Gastrocnemius medialis (tissue), 4 donors: ENCODE measurements around the gene GUCY2D. TPM values are rescaled to one million over a fixed set of nuclear protein-coding genes. Genes with fewer than 3 reads are reported as not detected.
A peak's percentile ranks its signal among the peaks of the same experiment; 100 is the strongest.
"Not testable (repeated sequence)": the region's sequence is repeated elsewhere in the genome, so short reads cannot be mapped to it uniquely, and the experiment has no call there.

ENCODE experiments used
- ATAC-seq, 2 donors: fragments of 150-250 bp; one replicate each; pipeline ENCODE4 v1.9.1; 2016
- DNase-seq, 2 donors: peaks; one replicate each; pipeline ENCODE4 v3.0.0-alpha.2; 2019
- H3K27ac ChIP-seq, 4 donors: fragments of 200-600 bp; sonication (generic); 1 replicate in 1 of 4; 2 replicates in 3 of 4; pipeline ENCODE4 v1.5.1; 2016 to 2018; ENCODE audit warnings: mild to moderate bottlenecking in 2 of 4, moderate library complexity in 1 of 4
- H3K27me3 ChIP-seq, 3 donors: fragments of 200-600 bp; sonication (generic) in 2 of 3; 1 replicate in 1 of 3; 2 replicates in 2 of 3; pipeline versions ENCODE4 v1.5.1 to v1.6.0; 2016 to 2019; ENCODE audit warnings: mild to moderate bottlenecking in 1 of 3, moderate library complexity in 1 of 3
- H3K36me3 ChIP-seq, 2 donors: fragments of 200-600 bp; sonication (generic) in 1 of 2; one replicate each; pipeline ENCODE4 v1.5.1; 2017 to 2018
- H3K4me1 ChIP-seq, 2 donors: fragments of 200-600 bp; sonication (generic) in 1 of 2; one replicate each; pipeline ENCODE4 v1.5.1; 2016 to 2017; ENCODE audit warnings: mild to moderate bottlenecking in 2 of 2
- H3K4me3 ChIP-seq, 4 donors: fragments of 200-600 bp; sonication (generic) in 3 of 4; 1 replicate in 1 of 4; 2 replicates in 3 of 4; pipeline ENCODE4 v1.5.1; 2016 to 2019; ENCODE audit warnings: mild to moderate bottlenecking in 2 of 4
- H3K9me3 ChIP-seq, 3 donors: fragments of 200-600 bp; sonication (generic) in 2 of 3; 1 replicate in 1 of 3; 2 replicates in 2 of 3; pipeline ENCODE4 v1.5.1; 2016 to 2019
- POLR2A ChIP-seq, 2 donors: fragments of 450-650 bp; IDR thresholded peaks; one replicate each; pipeline ENCODE4 v1.6.1; 2017; ENCODE audit warnings: antibody characterized with exemption in 2 of 2, mild to moderate bottlenecking in 2 of 2, moderate library complexity in 2 of 2
- in situ Hi-C, 4 donors: fragments of 200-750 bp; cut with MboI; loops; one replicate each; pipeline versions ENCODE4 v1.15.0 to v1.8.0; 2017; ENCODE audit warnings: low sequenced_read_pairs in 4 of 4
- intact Hi-C: fragments of 100-400 bp; cut with DNase I; formaldehyde crosslinking; loops from one replicate; pipeline ENCODE4 v1.15.1; 2023; ENCODE audit warnings: low total_unique reads
- total RNA-seq, 4 donors: library from RNA; depleted of rRNA; stranded (reverse); fragments of >200 nt; gene quantifications; one replicate each; pipeline versions ENCODE4 v1.1.0 to v1.2.3, GENCODE V29; 2016
- TF ChIP-seq, protein P1 (sequence below), 5 experiments: fragments of 450-650 bp in 3 of 5; fragments of 200-600 bp in 2 of 5; sonication (generic) in 2 of 5; IDR thresholded peaks in 4 of 5; conservative IDR thresholded peaks in 1 of 5; 1 replicate in 4 of 5; 2 replicates in 1 of 5; pipeline ENCODE4 v1.5.1; 2016 to 2019; ENCODE audit warnings: antibody characterized with exemption in 5 of 5, mild to moderate bottlenecking in 3 of 5, moderate library complexity in 3 of 5

The GUCY2D gene
- total RNA-seq, 4 donors from 2014 or later: not detected

DNA sequence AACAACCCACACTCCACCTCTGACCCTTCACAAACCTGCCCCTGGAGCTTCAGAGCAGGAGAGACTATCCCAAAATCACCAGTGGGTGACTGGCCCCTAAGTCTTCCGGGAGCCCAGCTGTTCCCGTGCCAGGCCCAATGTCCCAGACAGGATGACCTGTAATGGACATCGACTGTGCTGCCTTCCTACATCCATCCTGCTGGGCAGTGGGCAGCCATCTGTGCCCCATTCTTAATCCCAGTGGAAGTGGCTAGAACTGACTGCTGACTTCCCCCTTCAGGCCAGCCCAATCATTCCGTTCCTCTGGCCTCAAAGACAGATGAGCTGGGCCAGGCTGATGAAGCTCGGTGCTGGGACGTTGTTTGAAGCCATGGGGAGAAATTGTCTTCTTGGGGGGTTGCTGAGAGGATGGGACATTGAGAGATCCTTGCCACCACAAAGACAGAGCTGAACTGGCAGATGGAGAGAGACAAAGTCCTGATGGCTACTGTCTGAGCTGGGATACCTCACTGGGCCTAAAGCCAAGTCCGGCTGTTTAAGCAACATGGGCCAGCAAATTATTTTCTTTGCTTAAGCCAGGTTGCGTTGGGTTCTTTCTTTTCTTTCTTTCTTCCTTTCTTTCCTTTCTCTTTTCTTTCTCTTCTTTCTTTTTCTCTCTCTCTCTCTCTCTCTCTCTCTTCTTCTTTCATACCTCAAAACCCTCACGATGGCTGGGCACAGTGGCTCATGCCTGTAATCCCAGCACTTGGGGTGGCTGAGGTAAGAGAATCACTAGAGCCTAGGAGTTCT, 18.6 kb downstream of the GUCY2D start:
- no peak for TF ChIP-seq POLR2A (IDR thresholded peaks at IDR 0.05)
- TF ChIP-seq, protein P1, sequence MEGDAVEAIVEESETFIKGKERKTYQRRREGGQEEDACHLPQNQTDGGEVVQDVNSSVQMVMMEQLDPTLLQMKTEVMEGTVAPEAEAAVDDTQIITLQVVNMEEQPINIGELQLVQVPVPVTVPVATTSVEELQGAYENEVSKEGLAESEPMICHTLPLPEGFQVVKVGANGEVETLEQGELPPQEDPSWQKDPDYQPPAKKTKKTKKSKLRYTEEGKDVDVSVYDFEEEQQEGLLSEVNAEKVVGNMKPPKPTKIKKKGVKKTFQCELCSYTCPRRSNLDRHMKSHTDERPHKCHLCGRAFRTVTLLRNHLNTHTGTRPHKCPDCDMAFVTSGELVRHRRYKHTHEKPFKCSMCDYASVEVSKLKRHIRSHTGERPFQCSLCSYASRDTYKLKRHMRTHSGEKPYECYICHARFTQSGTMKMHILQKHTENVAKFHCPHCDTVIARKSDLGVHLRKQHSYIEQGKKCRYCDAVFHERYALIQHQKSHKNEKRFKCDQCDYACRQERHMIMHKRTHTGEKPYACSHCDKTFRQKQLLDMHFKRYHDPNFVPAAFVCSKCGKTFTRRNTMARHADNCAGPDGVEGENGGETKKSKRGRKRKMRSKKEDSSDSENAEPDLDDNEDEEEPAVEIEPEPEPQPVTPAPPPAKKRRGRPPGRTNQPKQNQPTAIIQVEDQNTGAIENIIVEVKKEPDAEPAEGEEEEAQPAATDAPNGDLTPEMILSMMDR (IDR thresholded peaks at IDR 0.05 in 4 of 5, conservative IDR thresholded peaks at IDR 0.05 in 1 of 5): no peak
- in situ Hi-C loops: no loop called here
- H3K27ac ChIP-seq: no peak overlapping the region
- H3K4me1 ChIP-seq: peaks cover 5 to 7% of the 10 kb centered on the region in 2 donors
- DNase-seq (no peak), ATAC-seq (no peak)
- H3K27me3 ChIP-seq: peaks cover 5 to 12% (median 10%) of the 10 kb centered on the region in 3 donors
- no peaks in the 10 kb centered on the region for H3K36me3 ChIP-seq
- intact Hi-C loops: no loop called here
- no peaks in the 10 kb centered on the region for H3K9me3 ChIP-seq
- H3K4me3 ChIP-seq: no peak overlapping the region

DNA sequence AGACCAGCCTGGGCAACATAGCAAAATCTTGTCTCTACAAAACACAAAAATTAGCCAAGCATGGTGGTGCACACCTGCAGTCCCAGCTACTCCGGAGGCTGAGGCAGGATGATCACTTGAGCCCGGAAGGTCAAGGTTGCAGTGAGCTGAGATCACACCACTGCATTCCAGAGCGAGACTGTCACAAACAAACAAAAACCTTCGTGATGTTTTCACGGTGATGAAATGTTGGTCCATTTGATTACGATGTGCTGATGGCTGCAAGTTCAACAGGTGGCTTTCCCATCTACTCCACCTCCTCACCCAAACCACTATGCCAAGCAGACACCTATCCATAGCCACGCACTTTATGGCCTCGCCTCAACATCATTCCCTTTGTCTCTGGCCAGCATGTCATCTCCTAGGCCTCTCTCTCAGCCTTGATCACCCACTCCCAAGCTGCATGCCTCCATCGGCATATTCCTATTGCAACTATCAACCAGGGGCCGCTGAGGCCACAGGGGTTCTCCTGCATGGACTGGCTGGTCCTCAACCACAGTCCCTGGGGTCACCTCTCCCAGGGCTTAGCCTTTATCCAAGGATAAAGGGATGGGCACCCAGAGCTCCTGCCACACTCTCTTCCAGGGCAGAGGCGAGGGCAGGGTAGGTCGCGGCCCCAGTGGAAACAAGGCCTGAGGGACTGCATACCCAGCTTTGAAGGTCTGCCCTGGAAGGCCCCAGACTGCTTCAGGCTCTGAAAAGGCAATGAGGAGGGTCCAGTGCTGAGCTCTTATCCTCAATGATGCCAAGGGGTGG, 19.3 kb downstream of the GUCY2D start:
- DNase-seq (no peak), ATAC-seq (no peak)
- Histone ChIP-seq H3K36me3 (no peaks in the 10 kb centered on the region), H3K9me3 (no peaks in the 10 kb centered on the region), H3K27ac (no peak overlapping the region), H3K4me3 (no peak overlapping the region), H3K4me1 (no peaks in the 10 kb centered on the region), H3K27me3 (peaks cover 0 to 5% (median 2%) of the 10 kb centered on the region in 3 donors)
- TF ChIP-seq, protein P1 (IDR thresholded peaks at IDR 0.05 in 4 of 5, conservative IDR thresholded peaks at IDR 0.05 in 1 of 5): no peak
- in situ Hi-C loops (no loop called here), intact Hi-C loops (no loop called here)

DNA sequence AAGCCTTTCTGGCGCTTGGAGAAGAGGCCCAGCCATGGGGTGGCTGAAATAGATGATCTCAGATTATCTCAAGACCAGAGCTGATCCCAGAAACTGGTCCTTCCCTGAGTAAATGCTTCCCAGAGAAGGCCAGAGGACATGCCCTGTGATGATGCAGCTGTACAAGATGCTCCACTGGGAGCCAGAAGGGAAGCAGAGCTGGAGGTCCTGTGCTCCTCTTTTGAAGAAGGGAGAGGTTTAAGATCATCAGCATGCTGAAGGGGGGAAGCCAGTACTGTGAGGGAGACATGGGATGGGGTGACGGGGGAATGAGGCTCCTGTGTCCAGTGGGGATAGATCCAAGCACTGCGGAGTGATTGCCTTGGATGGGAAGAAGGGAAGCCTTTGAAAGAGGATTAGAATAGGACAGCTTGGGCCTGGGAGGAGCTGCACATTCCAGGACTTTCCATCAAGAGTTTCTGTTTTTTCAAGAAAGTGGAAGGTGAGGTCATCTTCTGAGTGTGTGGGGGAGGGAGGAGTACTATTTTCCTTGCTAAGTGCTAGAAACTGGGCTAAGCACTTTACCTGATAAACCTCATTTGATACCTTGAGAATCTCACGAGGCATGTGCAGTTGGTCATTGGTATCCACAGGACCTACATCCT, 20.1 kb downstream of the GUCY2D start:
- TF ChIP-seq POLR2A (IDR thresholded peaks at IDR 0.05): no peak
- TF ChIP-seq, protein P1 (IDR thresholded peaks at IDR 0.05 in 4 of 5, conservative IDR thresholded peaks at IDR 0.05 in 1 of 5): no peak
- no peaks in the 10 kb centered on the region for H3K36me3 ChIP-seq
- no peak overlapping the region for H3K4me3 ChIP-seq
- H3K27ac ChIP-seq: peak overlapping the region in 1 of 4 donors; percentile 2
- no peaks in the 10 kb centered on the region for H3K4me1 ChIP-seq
- in situ Hi-C loops (no loop called here), intact Hi-C loops (no loop called here)
- ATAC-seq (no peak), DNase-seq (no peak)
- peaks cover 0 to 3% (median under 1%) of the 10 kb centered on the region in 3 donors for H3K27me3 ChIP-seq
- no peaks in the 10 kb centered on the region for H3K9me3 ChIP-seq

DNA sequence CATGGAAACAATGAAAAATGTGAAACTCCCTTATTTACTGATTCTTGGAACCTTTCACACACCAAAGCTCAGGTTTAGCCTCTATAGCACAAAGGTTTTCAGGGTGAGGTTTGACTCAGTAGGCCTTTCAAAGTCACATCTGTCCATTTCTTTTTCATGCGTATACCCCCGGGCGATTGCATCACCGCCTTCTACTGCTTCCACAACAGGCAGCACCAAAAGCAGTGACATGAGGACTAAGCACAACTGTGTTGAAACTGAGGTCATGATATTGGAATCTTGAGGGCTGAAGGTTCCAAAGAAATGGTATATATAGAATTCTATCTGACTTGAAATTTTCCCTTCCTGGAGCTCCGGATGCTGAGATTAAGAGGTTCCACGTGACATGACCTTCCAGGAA, 21.7 kb downstream of the GUCY2D start:
- peak overlapping the region in 1 of 4 donors; percentile 22 for H3K27ac ChIP-seq
- ATAC-seq, DNase-seq, in situ Hi-C loops, H3K4me3 ChIP-seq, H3K9me3 ChIP-seq, H3K36me3 ChIP-seq, intact Hi-C loops, H3K4me1 ChIP-seq: not testable (repeated sequence)
- peaks cover 6 to 12% (median 7%) of the 10 kb centered on the region in 3 donors for H3K27me3 ChIP-seq
